BLaER1 treated with 17β-estradiol and CSF1 and Interleukin-3, amounts not matched to agents 10 nM and 100 nM (cell line): Measurements from ENCODE around the gene TRDMT1.

Source experiments
- H3K27ac ChIP-seq, 11 experiments: shearing (Covaris generic); formaldehyde crosslinking; 2 replicates each; pipeline ENCODE4 v1.8.1; 2022
- H3K27me3 ChIP-seq, 11 experiments: shearing (Covaris generic); formaldehyde crosslinking; 2 replicates each; pipeline ENCODE4 v1.8.1; 2022
- H3K36me3 ChIP-seq, 11 experiments: shearing (Covaris generic); formaldehyde crosslinking; 2 replicates each; pipeline ENCODE4 v1.8.1; 2022
- H3K4me1 ChIP-seq, 10 experiments: shearing (Covaris generic); formaldehyde crosslinking; 2 replicates each; pipeline ENCODE4 v1.8.1; 2022
- H3K4me2 ChIP-seq, 11 experiments: shearing (Covaris generic); formaldehyde crosslinking; 2 replicates each; pipeline ENCODE4 v1.8.1; 2022
- H3K4me3 ChIP-seq, 10 experiments: shearing (Covaris generic); formaldehyde crosslinking; 2 replicates each; pipeline ENCODE4 v1.8.1; 2022
- H3K9ac ChIP-seq, 11 experiments: shearing (Covaris generic); formaldehyde crosslinking; 2 replicates each; pipeline ENCODE4 v1.8.1; 2022
- H3K9me3 ChIP-seq, 11 experiments: shearing (Covaris generic); formaldehyde crosslinking; replicated peaks in 1 of 11; 2 replicates each; pipeline ENCODE4 v1.8.1; 2022
- H4K20me1 ChIP-seq, 11 experiments: shearing (Covaris generic); formaldehyde crosslinking; 2 replicates each; pipeline ENCODE4 v1.8.1; 2022
- Cebpa-rat ChIP-seq, 11 experiments: shearing (Covaris generic); IDR thresholded peaks; 2 replicates each; pipeline ENCODE4 v1.8.1; 2022

TRDMT1 gene

DNA sequence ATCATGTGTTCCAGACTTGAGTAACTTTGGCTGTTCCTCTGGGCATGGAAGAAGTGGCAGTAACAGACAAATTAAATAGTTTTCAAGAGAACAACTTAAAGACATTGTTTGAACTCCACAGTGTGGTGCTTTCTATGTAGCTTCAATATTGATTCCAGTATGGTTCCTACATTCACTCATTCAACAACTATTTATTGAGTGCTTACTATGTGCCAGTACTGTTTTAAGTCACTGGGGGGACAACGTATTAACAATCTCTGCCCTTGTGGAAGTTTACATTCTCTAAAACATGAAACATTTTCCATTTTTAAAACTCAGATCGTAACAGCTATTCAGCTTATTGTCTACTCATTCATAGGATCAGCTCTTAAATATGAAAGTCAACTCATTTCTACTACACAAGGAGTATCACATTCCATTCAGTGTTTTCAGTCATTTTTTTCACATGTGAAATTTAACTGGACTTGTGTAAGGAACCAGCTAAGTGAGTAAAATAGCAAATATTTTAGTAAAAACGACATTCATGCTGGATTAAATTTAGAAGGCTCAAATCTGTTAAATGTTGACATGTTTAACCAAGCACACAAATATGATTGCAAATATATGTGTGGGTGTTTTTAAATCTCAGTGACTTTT lies 58.3 kb downstream of the TRDMT1 start:
- Histone ChIP-seq H3K27me3 (no peaks in the 10 kb centered on the region), H3K9ac (no peak overlapping the region), H3K4me3 (no peak overlapping the region), H4K20me1 (no peaks in the 10 kb centered on the region), H3K27ac (no peak overlapping the region), H3K36me3 (peaks cover 0 to 4% (median 0%) of the 10 kb centered on the region in 11 experiments; a peak in 1 of 22 replicates), H3K4me2 (no peak overlapping the region), H3K4me1 (no peaks in the 10 kb centered on the region), H3K9me3 (peaks cover 0 to 14% (median 7%) of the 10 kb centered on the region in 11 experiments; a peak in 12 of 22 replicates)
- no peak for TF ChIP-seq Cebpa-rat (IDR thresholded peaks at IDR 0.05)

DNA sequence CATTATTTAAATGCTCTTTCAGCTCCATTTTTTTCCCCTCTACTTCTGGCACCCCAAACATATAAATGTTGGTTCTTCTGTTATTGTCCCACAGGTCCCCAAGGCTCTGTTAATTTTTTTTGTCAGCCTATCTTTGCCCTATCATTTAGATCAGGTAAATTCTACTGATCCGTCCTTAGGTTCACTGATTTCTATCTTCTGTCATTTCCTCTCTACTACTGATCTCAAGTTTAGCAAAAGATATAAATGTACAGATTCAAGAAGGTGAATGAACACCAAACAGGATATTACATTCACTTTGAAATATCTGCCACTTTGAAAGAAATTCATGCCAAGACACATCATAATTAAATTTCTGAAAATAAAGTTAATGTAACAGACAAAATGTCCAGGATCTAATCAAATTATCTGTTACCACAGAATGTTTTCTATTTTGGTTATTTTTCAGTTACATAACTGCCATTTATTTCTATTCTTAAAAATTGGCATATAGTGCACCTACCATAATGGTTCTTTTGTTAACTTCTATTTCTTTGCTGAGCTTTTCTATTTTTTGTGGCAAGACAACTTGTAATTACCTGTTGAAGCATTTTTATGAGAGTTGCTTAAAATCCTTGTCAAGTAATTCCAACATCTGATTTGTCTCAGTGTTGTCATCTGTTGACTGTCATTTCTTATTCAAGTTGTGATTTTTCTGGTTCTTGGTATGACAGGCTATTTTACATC lies 59.8 kb downstream of the TRDMT1 start:
- TF ChIP-seq Cebpa-rat (IDR thresholded peaks at IDR 0.05): no peak
- Histone ChIP-seq H3K9ac (no peak overlapping the region), H3K36me3 (no peaks in the 10 kb centered on the region; a peak in 1 of 22 replicates), H3K4me2 (no peak overlapping the region), H3K27me3 (no peaks in the 10 kb centered on the region), H4K20me1 (no peaks in the 10 kb centered on the region), H3K4me3 (no peak overlapping the region), H3K9me3 (peaks cover 0 to 14% (median 7%) of the 10 kb centered on the region in 11 experiments; a peak in 12 of 22 replicates), H3K4me1 (no peaks in the 10 kb centered on the region), H3K27ac (no peak overlapping the region)

DNA sequence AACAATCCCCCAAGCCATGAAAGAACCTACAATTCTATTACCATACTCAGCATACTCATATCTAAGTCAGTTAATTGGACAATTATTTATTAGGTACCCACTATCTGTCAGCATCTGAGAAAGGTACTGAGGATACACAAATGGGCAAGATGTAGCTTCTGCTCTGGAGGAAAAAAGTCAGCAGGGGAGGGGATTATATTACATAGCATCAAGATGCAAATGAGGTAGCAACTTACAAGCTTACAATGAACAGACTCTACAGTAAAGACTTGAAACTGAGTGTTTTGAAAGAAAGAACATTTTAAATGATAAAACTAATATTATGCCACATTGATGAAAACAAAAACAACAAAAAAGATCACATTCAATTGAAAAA lies 61.1 kb downstream of the TRDMT1 start:
- Histone ChIP-seq H3K9ac (no peak overlapping the region), H3K36me3 (no peaks in the 10 kb centered on the region; a peak in 1 of 22 replicates), H3K4me1 (no peaks in the 10 kb centered on the region), H3K9me3 (peaks cover 0 to 14% (median 7%) of the 10 kb centered on the region in 11 experiments; a peak in 12 of 22 replicates), H3K27ac (no peak overlapping the region), H3K4me2 (no peak overlapping the region), H3K4me3 (no peak overlapping the region), H3K27me3 (no peaks in the 10 kb centered on the region), H4K20me1 (no peaks in the 10 kb centered on the region)
- TF ChIP-seq Cebpa-rat (IDR thresholded peaks at IDR 0.05): no peak

DNA sequence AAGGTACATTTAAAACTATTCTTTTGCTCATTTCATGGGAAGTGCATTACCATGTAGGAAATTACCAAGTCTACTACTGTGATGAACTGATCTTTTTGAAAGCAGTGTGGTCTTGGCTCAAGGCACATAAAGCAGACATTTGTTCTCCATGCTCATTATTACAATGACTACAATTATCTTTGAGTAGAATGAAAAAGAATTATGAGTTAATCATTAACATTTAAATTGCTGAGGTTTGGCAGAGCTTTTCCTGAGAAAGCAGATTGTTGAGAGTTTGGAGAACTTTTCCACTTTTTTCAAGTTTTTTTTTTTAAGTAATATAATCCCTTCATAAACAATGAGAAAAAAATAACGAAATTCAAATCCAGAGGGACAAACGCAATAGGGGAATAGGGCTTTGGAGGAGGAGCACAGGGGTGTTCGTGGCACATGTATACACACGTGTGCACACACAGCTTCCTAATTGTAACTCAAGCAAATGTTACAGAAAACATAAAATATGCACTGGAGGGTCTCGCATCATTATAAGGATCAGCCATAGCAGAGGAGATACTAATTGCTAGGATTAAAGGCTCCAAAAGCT lies 62.9 kb downstream of the TRDMT1 start:
- no peak for TF ChIP-seq Cebpa-rat (IDR thresholded peaks at IDR 0.05)
- no peak overlapping the region for H3K27ac ChIP-seq
- H3K9me3 ChIP-seq: peaks cover 0 to 14% (median 7%) of the 10 kb centered on the region in 11 experiments; a peak in 12 of 22 replicates

DNA sequence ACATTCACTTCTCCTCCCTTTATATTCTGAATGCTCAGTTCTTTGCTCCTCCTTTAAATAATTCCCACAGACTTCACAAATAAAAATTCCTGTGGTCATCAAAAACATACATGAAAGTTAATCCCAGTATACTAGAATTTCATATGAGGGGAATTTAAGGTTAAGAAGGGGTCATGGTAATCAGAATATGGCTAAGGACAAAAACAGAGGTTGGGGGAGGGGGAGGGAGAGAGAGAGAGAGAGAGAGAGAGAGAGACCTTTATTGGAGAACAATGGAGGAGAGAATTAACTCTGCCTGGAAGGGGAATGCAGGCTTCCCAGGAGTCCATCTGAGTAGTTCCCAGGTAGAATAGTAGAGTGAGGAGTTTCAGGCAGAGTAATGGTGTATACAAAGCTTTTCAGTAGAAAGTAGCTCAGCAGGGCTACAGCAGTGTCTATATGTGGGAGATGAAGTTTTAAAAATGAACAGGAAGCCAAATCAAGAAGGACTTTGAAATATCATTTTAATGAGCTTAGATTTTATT lies 66.7 kb downstream of the TRDMT1 start:
- TF ChIP-seq Cebpa-rat (IDR thresholded peaks at IDR 0.05): no peak
- peaks cover 0 to 6% (median 0%) of the 10 kb centered on the region in 10 experiments; a peak in 4 of 20 replicates for H3K4me1 ChIP-seq
- H3K4me3 ChIP-seq: no peak overlapping the region

More for the DNA sequence above, 62.9 kb downstream of the TRDMT1 start:
- Histone ChIP-seq H4K20me1 (no peaks in the 10 kb centered on the region), H3K9ac (no peak overlapping the region), H3K4me2 (no peak overlapping the region), H3K27me3 (no peaks in the 10 kb centered on the region), H3K4me1 (no peaks in the 10 kb centered on the region), H3K4me3 (no peak overlapping the region), H3K36me3 (no peaks in the 10 kb centered on the region; a peak in 1 of 22 replicates)

DNA sequence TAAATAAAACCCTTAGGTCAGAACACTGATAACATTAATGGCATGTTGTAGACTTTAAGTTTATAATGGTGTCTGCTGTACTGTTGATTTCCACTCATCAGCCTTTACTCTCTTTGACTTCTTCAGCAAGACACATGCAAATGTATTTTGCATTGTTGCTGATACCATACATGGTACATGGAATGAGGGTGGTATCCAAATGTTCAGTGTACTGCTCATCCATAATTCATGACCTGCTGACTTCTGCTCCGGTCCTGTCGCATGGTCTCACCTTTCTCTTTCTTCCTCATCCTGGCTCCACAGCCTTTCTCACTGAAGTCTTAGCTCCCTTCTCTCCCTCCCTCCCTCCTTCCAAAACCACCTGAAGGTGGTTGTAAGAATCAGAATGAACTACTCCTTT lies 67.2 kb downstream of the TRDMT1 start:
- H3K9ac ChIP-seq: no peak overlapping the region
- H4K20me1 ChIP-seq: no peaks in the 10 kb centered on the region
- no peak overlapping the region for H3K27ac ChIP-seq
- H3K4me1 ChIP-seq: peaks cover 0 to 6% (median 0%) of the 10 kb centered on the region in 10 experiments; a peak in 4 of 20 replicates
- H3K9me3 ChIP-seq: no peaks in the 10 kb centered on the region
- no peak overlapping the region for H3K4me3 ChIP-seq
- H3K4me2 ChIP-seq: no peak overlapping the region
- H3K36me3 ChIP-seq: no peaks in the 10 kb centered on the region
- no peak for TF ChIP-seq Cebpa-rat (IDR thresholded peaks at IDR 0.05)
- H3K27me3 ChIP-seq: no peaks in the 10 kb centered on the region

More for the DNA sequence above, 66.7 kb downstream of the TRDMT1 start:
- no peaks in the 10 kb centered on the region for H4K20me1 ChIP-seq
- no peaks in the 10 kb centered on the region for H3K27me3 ChIP-seq
- H3K9ac ChIP-seq: no peak overlapping the region
- no peak overlapping the region for H3K27ac ChIP-seq
- H3K36me3 ChIP-seq: no peaks in the 10 kb centered on the region
- H3K9me3 ChIP-seq: no peaks in the 10 kb centered on the region
- H3K4me2 ChIP-seq: no peak overlapping the region

DNA sequence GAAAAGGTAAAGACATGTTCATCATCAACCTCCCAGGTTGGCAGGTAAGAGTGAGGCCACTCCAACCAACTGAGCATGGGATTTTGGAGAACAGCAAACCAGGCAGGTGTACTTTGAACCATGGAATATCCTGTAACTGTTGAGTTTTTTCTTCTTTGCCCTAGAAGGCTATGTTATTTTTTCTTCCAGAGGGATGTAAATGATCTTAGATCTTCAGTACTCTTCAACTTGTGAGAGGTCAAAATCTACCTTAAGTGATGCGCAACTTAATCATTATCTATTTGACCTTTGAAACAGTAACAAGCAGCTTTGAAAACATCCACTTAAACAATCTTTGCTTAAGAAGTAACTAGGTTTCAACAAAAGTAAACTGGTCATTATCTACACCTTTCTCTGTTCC lies 71.7 kb downstream of the TRDMT1 start, which contains the start of gene CUBN:
CUBN (minus strand) TSS at position 71 of the 400 bp plus-strand sequence; CDS start at position 25, 46 bp downstream.
- Histone ChIP-seq H3K4me2 (peak within 1 kb of the TSS in 3 of 11 experiments; percentile 39 to 79 (median 56); a peak in 3 of 22 replicates), H3K27me3 (no peaks in the 10 kb centered on the region), H3K4me3 (no peak within 1 kb of the TSS), H3K9me3 (no peaks in the 10 kb centered on the region), H3K9ac (no peak within 1 kb of the TSS), H4K20me1 (no peaks in the 10 kb centered on the region), H3K4me1 (peaks cover 0 to 27% (median 2%) of the 10 kb centered on the region in 10 experiments; a peak in 8 of 20 replicates), H3K27ac (no peak within 1 kb of the TSS), H3K36me3 (no peaks in the 10 kb centered on the region)
- no peak for TF ChIP-seq Cebpa-rat (IDR thresholded peaks at IDR 0.05)

DNA sequence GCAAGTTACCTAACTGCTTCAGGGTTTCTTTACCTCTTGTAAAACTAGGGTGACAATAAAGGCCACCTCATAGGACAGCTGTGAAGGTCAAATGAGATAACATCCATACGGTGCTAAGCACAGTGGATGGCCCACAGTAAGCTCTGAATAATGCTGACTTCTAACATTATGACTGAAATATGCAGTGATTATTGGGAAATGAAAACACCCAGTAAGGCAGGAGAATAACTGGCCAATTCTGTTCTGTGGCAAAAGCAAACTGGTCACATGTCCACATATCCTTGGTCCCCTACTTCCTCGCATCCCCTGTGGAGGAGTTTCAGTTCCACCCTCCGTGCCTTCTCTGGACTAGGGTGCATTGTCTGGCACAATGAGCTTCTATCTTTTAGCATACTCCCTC lies 73.2 kb downstream of the TRDMT1 start:
- Histone ChIP-seq H4K20me1 (no peaks in the 10 kb centered on the region), H3K4me3 (no peak overlapping the region), H3K9me3 (no peaks in the 10 kb centered on the region), H3K27me3 (no peaks in the 10 kb centered on the region), H3K9ac (no peak overlapping the region), H3K27ac (peak overlapping the region in 3 of 11 experiments; percentile 32 to 53 (median 40); a peak in 4 of 22 replicates), H3K4me1 (peaks cover 0 to 31% (median 2%) of the 10 kb centered on the region in 10 experiments; a peak in 8 of 20 replicates), H3K36me3 (no peaks in the 10 kb centered on the region), H3K4me2 (peak overlapping the region in 3 of 11 experiments; percentile 39 to 79 (median 56); a peak in 6 of 22 replicates)
- TF ChIP-seq Cebpa-rat (IDR thresholded peaks at IDR 0.05): no peak

DNA sequence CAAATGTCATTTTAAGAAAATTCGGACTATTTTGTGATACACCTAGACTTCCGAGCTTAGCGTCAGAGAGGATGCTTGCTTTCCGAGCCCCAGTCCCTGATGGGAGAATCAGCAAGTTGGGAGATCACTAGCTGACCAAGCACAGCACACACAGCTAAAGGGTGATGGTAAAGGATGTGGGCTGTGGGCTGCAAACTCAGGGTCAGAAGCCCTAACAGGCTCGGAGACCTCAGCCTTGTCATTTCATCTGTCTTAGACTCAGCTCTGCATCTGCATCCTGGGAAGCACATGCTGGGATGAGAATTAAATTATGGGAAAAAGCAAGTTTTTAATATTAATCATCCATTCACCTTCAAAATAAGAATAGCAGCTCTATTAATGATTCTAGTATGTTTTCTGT lies 75.1 kb downstream of the TRDMT1 start:
- H3K9ac ChIP-seq: no peak overlapping the region
- H3K9me3 ChIP-seq: no peaks in the 10 kb centered on the region
- H3K4me1 ChIP-seq: peaks cover 0 to 26% (median 2%) of the 10 kb centered on the region in 10 experiments; a peak in 8 of 20 replicates
- no peaks in the 10 kb centered on the region for H4K20me1 ChIP-seq
- no peaks in the 10 kb centered on the region for H3K27me3 ChIP-seq
- no peak for TF ChIP-seq Cebpa-rat (IDR thresholded peaks at IDR 0.05)
- H3K4me2 ChIP-seq: no peak overlapping the region
- no peak overlapping the region for H3K4me3 ChIP-seq
- no peaks in the 10 kb centered on the region; a peak in 3 of 22 replicates for H3K36me3 ChIP-seq
- no peak overlapping the region for H3K27ac ChIP-seq
